Kidney tubule cell (primary cell): Measurements from ENCODE around the gene PPT1.
A peak's percentile ranks its signal among the peaks of the same experiment; 100 is the strongest.
"Not testable (repeated sequence)": the region's sequence is repeated elsewhere in the genome, so short reads cannot be mapped to it uniquely, and the experiment has no call there.

Experiments
- DNase-seq: peaks from one replicate; pipeline ENCODE4 v3.0.0-alpha.2; 2018; ENCODE audit warnings: low spot score

Gene PPT1

DNA sequence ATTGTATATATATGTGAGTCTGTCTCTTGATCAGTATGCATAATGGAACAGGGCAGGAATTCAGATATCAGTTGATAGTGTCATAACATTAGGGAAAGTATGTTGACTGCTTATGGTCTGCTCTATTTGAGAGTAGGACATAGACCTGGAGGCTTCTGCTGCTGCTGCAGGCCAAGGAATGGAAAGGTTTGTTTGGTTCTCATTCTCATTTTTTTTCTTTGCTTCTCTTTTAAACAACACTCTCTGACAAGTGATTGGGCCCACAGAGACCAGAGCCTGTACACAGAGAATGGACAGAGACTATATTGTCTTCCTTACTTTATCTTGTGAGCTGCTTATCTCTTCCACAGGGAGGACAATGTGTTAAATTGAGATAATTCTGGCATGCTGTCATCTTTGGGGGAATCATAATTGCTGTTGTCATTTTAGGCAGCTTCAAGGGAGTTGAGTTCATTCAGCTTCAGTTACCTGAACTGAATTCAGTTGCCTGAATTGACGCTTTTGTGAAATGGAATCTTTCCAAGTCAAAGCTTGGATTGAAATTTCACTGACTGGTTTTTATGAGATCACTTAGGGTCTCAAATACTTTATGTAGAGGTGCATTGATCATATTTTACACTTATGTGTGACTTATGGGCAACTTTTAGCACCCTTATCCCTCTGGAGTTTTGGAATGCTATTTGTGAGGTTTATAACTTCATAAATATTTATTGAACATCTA, 39.6 kb downstream of the PPT1 start:
- no peak for DNase-seq

DNA sequence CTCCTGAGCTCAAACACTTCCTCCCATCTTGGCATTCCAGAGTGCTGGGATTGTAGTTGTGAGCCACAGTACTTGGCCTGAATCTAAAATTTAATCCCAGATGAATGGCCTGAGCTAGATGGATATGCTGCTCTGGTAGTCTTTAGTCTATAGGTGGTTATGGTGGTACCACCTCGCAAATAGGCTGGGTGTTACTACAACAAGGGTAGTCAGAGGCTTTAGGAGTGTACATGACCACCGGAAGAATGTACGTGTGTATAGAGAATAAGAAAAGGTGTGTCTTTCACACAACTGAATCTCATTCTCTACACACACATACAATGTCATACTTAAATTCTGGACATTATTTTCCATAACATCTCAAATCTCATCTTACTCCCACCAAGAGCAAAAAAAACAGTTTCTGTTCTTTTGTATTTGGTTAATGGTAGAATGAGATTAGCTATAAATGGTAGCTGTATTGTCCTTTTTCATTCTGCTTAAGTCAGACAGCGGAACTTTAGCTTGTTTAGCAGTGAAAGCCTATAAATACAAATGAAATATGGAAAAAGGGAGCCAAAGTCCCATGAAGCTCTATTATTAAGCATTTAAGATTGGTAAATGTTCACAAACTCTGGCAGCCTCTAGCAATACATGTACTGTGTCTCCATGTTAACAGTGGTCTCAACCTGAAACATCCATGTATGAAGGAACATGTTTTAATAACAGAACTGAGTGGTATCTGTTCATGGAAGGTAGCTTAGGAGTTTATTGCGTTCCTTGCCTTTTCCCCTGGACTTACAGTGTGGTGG, 40.3 kb downstream of the PPT1 start:
- no peak for DNase-seq

DNA sequence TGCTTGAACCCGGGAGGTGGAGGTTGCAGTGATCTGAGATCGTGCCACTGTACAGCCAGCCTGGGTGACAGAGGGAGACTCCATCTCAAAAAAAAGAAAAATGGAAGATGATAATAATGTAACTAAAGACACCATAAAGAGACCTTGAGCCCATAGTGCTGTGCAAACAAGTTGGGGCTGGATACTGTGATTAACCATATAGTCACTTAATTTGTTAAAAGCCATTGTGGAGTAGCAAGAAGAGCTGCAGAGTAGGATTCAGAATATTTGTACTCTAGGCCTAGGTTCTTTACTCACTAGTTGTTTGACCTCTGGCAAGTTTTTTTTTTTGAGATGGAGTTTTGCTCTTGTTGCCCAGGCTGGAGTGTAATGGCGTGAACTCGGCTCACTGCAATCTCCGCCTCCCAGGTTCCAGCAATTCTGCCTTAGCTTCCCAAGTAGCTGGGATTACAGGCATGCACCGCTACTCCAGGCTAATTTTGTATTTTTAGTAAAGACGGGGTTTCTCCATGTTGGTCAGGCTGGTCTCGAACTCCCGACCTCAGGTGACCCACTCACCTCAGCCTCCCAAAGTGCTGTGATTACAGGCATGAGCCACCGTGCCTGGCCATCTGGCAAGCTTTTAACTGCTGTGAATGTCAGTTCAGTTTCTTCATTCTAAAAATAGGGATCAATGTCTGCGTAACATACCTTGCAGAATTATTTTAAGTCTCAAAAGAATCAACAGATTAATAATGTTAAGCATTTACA, 43.7 kb downstream of the PPT1 start:
- DNase-seq = no peak

DNA sequence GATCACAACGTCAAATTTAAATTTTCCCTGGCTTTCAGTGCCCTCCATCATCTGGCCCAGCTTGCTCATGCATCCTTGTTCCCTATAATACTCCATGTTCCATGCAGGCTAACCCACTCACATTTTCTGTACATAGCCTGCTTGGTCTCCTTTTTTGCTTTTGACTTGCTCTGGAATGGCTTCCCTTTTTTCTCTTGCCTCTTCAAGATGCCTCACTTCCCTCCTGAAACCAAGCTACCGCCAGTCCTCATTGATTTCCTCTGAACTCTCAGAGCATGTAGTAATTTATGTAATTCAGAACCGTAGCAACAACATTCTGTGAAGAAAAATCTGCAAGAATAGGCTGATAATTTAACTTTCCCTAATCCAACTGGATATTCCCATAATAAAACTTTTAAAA, 46.2 kb downstream of the PPT1 start:
- DNase-seq = no peak

DNA sequence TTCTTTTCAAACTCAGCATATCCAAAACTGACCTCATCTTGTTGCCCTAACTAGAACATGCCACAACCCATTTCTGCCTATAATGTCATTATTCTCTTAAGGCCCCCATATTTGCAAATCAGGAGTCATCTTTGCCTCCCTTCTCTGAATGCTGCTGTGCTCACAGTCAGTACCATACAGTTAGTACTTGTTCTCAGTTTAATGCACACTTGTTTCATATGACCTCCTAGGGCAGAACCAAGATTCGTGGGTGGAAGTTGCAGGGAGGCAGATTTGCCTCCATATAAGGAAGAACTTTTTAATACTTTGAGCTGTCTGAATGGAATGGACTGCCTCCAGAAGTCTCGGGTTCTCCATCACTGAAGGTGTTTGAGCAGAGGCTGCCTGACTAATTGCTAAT, 47.3 kb downstream of the PPT1 start:
- DNase-seq = peak; percentile 26

DNA sequence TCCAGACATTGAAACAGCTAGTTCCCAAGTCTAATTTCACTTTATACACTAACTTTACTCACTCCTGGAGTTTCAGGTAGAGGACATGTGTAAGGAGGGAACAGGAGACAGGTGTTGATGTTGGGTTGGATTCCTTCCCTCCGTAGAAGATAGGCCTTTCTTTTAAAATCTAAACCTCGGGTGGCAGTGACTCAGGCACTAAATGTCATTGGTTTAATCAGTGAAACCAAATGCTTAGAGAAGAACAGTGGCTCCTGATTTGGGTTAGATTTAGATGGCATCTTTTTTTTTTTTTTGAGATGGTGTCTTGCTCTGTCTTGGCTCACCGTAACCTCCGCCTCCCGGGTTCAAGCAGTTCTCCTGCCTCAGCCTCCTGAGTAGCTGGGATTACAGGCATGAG, 49.3 kb downstream of the PPT1 start:
- no peak for DNase-seq

DNA sequence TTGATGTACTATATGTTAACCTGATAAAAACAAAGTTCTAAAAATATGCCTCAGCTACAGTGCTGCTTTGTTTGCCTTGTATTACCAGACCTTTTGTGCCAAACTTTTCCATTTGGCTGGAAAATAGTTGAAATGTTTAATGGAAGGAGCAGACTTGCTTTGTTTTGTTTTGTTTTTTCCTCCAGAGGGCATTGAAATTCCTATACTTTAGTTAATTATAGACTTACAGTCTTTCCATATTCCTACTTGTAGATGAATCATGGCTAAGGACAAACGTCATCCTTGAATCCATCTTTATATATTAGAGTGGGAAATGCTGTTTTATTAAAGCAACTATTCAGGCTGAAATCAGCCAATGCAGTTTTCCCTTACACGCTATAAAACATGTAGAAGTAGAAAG, 49.8 kb downstream of the PPT1 start:
- DNase-seq = no peak

DNA sequence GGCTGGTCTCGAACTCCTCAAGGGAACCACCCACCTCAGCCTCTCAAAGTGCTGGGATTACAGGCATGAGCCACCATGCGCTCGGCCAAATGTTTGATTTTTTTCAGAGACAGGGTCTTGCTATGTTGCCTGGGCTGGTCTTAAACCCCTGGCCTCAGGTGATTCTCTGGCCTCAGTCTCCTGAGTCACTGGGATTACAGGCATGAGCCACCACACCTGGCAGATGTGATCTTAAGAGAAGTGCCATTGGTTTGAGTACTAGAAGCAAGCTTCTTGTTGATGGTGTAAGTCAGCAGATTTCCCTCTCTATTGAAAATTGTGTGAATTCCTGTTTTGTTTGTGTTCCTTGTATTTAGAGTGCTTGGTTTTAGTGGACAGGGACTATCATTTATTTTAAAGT, 51.3 kb downstream of the PPT1 start:
- no peak for DNase-seq

DNA sequence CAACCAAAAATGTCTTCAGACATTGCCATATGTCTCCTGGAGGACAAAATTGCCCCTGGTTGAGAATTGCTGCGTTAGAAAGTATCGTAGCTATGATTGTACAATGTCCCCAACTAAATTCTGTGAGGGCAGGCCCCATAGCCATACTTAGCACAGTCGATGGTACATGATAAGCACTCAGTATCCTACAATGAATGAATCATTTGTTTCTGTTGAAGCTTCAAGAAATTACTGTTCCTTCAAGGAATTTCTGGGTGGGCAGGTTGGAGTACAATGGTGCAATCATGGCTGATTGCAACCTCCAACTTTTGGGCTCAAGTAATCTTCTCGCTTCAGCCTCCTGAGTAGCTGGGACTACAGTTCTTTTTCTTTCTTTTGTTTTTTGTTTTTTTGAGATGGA, 51.9 kb downstream of the PPT1 start:
- DNase-seq = no peak

DNA sequence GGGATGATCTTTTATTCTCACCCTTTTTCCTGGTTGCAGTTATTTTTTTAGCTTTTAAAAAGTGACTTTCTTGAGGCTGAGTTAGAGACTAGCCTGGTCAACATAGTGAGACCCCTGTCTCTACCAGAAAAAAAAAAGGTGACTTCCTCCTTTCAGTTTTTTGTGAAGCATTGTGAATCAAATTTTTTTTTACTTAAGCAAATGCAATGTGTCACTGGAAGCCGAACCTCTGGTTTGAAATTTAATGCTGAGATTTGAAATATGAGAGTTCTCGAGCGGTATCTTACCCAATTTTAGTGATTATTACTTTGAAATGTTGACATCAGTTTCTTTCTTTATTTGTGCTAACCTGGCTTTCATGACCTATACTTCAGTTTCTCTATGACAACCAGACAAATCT, 52.9 kb downstream of the PPT1 start:
- no peak for DNase-seq

DNA sequence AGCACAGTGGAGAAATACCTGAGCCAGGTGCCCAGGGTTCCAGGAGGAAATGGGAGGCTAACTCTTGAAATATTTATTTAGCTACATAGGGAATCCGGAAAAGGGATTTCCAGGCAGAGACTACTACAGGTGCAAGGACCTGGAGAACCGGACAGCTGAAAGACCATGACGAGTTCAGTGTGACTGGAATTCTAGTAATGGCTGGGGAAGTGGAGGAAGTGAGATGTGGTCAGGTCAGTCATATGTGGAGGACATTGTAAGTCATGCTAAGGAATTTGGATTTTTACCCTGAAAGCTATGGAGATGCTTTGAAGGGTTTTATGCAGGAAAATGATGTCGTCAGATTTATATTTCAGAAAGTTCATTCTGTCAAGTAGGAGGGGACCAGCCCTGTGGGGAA, 54.7 kb downstream of the PPT1 start:
- DNase-seq = peak; percentile 92

DNA sequence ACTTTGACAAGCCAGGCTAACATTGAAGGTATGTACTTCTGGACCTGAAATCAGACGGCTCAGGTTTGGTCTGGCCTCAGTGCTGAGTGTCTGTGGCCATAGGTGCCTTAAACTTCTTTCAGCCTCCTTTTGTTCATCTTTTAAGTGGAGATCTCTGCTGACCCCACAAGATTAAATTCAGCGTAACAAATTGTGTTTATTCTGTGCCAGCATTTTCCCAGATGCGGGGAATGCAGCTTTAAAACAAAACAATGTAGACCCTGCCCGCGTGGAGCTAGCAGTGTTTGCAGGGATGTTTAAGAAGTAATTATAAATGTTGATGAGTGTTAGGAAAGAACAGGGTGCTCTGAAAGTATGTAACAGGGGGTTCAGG, 55.6 kb downstream of the PPT1 start:
- DNase-seq = no peak

DNA sequence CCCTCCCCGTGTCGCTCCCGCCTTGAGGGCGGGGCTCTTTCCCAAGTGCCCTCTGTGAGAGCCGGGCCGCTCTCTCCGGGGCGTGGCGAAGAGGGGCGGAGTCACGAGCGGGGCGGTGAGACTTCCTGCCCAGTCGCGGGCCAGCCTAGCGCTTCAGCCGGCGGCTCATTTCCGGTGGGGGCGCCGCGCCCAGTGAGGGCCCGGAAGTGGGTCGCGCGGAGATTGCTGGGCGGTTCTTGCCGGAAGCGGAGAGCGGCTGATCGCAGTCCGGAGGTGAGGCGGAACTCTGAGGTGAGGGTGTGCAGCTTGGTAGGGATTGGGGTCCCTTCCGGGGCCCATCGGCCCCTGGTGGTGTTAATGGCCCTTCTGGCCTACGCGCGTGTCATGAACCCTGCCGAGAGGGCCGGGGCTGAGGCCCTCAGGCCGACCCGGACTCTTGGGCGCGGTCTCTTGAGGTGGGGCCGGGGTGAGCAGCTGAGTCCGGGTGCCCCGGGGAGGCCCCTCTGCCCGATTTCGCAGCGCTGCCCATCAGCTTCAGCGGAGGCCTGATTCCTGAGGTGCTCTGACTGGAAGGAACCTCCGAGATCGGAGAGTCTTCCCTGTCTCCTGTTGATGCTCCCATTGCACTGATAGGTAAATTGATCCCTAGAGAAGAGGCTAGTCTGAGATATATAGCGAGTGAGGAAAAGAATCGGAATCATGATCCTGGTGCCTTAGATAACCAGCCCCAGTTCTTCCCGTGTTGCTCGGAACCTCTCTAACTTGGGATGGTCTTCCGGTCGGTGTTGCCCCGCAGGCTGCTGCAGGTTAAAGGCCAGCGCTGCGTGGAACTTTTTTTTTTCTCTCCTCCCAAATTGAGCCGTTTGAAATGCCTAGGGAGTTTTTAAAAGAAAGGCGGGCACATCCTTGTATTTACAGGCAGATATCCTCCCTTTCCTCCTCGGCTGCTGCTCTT, 56.3 kb downstream of the PPT1 start, which contains the start of gene CAP1:
Gene CAP1, plus strand, starts transcription at position 219 of the 955 bp plus-strand sequence. CDS start 18,618 bp downstream, outside the sequence.
- peak; percentile 99 for DNase-seq

DNA sequence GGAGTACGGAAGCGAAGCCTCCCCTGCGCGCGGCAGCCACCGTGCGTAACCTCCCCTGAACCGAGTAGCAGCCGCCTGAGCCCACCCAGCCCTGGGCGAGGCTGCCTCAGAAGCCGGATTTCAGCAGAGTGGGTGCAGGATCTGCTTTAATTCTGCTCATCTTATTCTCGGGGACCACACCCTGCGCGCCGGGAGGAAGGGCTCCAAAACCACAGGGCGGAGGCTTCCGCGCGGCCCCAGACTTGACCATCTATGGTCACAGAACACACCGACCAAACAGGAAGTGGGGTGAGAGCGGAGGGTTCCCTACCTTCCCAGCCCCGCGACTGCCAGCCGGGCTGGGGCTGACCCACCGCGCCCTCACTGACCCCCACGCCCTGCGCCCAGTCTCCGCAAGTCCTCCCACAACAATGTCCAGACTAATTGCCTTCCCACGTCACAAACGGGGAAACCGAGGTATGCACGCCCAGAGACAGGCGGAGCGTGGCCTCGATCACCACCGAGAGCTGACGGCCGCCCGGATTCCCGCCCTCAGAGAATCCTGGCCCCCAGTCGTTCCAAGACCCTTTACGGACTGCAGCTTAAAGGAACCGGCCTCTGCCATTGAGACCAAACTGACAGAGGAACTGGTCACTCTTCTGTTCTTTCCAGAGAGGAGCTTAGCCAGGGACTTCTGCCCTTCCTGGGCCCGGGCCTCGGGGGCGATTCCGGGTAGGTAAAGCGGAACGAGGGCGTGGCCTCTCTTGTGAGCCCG, 57.1 kb downstream of the PPT1 start:
- peak; percentile 93 for DNase-seq

DNA sequence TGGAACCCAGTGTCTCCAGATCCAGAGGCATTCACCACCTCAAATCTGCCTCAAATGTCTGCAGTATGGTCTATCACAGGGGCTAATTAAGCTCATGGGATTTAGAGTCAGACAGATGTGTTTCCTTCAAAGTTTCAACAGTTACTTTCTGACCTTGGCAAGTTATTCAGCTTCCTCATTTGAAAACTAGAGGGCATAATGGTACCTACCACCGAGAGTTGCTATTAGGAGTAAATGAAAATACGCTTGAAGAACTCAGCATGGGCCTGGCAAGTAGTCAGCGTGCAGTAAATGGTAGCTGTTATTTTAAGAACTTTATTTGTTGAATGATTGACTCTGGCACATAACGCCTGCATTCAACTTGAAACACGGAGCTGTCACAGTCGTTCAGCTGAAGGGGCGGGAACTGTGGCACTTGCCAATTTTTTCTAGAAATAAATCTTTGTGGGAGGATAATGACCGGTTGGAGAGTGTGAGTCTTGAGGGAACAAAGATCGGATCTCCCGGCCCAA, 57.8 kb downstream of the PPT1 start:
- no peak for DNase-seq

DNA sequence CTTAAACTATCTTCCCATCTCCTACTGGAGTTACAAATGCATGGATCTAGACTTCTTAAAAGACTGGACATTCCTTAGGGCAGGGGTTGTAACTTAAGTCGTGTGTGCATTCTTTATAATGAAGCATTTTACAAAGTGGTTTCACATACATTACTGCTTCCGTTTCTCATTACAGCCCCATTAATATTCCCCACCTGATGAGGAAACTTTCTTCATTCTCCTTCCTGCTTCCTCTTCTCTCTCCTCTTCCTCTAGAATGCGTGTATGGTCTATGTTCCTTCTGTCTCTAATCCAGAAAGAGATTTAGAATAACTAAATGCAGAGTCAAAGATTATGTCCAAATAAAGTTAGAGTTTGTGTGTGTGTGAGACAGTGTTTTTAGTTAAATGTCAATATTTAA, 58.4 kb downstream of the PPT1 start:
- no peak for DNase-seq

DNA sequence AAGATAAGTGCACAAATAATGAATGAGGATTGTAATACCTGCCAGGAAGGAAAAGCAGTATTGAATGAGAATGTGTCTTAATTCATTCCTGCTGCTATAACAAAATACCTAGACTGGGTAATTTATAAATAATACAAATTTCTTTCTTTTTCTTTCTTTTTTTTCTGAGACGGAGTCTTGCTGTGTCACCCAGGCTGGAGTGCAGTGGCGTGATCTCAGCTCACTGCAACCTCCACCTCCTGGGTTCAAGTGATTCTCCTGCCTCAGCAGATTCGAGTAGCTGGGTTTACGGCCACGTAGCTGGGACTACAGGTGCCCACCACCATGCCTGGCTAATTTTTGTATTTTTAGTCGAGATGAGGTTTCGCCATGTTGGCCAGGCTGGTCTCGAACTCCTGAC, 59.8 kb downstream of the PPT1 start:
- not testable (repeated sequence) for DNase-seq

DNA sequence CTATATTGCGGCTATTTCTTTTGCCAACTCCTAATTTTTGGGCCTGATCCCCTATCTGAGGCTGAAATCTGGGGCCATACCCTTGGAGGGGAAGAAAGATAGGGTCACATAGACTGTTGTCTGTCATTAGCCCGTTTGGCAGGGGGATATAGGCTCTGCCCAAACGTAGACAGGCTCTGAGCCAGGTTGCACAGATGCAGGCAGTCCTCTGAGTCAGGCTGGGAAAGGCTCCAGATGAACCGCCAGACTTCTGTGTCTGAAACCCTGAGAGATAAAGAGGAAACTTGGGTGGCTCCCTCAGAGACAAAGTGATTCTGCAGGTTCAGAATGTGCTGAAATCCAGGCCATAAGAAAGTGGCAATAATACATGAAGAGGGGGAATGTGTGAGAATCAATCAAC, 60.5 kb downstream of the PPT1 start:
- no peak for DNase-seq

DNA sequence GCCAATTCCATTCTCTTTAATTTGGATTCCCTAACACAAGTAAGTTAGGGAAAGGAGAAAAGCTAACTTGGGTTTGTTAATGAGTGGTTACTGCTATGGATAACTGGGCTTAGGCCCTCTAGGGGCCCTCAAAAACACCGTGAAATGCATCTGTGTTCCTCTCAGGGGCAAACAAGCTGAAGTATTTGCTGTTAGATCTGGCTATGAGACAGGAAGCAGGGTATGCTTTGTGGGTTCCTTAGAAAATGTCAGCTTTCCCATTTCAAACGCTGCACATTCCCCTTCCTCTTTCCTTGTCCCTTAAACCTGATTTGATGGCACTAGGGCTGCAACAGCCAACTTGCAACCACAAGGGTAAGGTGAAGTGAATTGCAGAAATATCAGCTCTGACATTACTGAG, 62.2 kb downstream of the PPT1 start:
- DNase-seq = no peak

DNA sequence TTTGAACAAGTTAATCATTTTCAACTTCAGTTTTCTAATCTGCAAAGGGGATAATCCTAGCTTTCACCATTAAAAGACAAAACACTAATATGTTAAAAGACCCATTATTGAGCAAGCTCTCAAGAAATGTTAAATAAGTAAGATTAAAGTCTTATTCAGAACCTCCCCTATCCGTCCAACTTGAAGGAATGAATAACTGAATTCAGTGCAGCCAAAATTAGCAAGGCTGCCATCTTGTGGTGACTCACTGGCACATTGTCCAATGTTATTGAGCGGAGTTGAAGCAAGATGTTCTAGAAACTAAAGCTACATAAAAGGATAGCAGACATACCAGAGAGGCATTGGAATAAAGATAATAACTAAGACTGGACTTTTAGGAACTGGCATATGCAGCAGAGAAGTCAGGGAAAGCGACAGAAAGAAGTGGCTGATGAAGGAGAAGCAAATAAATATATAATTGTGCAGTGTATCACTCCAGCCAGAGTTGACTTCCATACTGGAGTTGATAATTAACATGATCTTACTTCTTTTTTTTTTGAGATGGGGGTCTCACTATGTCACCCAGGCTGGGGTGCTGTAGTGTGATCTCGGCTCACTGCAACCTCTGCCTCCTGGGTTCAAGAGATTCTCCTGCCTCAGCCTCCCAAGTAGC, 64.7 kb downstream of the PPT1 start:
- DNase-seq = peak; percentile 55
